ENCODE measurements around the gene SEMA4B.

GRCh38 chr15:90225047-90225446 is 23.9 kb downstream of the SEMA4B start:
- no peak for TF ChIP-seq CTCF (IDR thresholded peaks at IDR 0.05)
- no peak for TF ChIP-seq POLR2A (IDR thresholded peaks at IDR 0.05)
